Measurements from ENCODE around the gene FLVCR2.
A peak's percentile ranks its signal among the peaks of the same experiment; 100 is the strongest.

The FLVCR2 gene

DNA sequence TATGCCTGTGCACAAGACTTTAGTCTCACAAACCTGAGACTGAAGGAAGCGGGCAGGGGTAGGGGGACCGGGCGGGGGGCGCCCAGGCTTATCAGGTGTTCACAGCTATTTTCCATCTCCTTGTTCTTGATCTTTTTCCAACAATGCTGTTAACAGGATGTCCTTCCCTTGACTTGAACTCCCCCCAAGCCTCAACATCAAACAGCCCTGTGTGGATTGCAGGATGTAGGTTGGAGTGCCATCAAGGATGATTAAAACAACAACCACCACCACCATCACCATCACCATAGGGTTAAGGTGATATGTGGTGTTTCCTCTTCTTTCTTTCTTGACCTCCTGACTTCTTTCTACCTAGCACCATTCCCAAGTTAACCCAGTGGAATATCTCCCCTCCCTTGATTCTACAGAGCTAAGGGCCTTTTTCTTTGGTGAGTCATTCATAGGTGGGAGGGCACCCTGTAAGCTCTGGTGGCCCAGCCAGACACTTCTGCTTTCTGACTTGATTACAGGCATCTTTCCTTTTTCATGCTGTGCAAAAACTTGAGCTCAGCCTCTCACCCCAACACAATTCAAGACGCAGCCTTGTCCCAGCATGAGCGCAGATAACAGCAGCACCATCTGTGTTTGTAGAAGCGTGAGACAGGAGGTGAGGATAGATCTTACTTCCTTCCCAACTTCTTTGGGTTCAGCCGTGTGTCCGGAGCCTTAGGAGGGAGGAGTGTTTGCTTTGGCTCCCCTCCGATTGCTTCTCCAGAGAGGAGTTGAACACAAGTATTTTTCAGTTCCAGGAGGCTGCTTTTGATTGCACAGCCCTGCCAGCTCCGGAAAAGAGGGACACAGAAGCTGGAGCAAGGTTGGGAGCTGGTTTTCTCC, 26.8 kb downstream of the FLVCR2 start:
- TF ChIP-seq, protein P1, sequence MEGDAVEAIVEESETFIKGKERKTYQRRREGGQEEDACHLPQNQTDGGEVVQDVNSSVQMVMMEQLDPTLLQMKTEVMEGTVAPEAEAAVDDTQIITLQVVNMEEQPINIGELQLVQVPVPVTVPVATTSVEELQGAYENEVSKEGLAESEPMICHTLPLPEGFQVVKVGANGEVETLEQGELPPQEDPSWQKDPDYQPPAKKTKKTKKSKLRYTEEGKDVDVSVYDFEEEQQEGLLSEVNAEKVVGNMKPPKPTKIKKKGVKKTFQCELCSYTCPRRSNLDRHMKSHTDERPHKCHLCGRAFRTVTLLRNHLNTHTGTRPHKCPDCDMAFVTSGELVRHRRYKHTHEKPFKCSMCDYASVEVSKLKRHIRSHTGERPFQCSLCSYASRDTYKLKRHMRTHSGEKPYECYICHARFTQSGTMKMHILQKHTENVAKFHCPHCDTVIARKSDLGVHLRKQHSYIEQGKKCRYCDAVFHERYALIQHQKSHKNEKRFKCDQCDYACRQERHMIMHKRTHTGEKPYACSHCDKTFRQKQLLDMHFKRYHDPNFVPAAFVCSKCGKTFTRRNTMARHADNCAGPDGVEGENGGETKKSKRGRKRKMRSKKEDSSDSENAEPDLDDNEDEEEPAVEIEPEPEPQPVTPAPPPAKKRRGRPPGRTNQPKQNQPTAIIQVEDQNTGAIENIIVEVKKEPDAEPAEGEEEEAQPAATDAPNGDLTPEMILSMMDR (conservative IDR thresholded peaks at IDR 0.05; ENCODE audit: low read depth, low read length): no peak
- peak overlapping the region; percentile 45 for H3K4me3 ChIP-seq (ENCODE audit: low read depth, low read length)
- DNase-seq (ENCODE audit: low read depth): peak; percentile 97

DNA sequence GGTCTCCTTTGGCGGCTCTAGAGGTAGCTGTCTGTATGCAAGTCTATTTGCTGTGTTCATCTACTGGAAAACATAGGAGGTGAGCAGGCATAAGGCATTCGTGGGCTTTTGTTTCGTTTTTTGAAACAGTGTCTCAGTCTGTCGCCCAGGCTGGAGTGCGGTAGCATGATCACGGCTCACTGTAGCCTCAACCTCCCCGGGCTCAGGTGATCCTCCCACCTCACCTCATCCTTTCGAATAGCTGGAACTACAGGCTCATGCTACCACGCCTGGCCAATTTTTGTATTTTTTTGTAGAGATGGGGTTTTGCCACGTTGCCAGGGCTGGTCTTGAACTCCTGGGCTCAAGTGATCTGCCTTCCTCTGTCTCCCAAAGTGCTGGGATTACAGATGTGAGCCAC, 27.5 kb downstream of the FLVCR2 start:
- DNase-seq (ENCODE audit: low read depth): no peak
- TF ChIP-seq, protein P1 (conservative IDR thresholded peaks at IDR 0.05; ENCODE audit: low read depth, low read length): no peak
- peak overlapping the region; percentile 45 for H3K4me3 ChIP-seq (ENCODE audit: low read depth, low read length)

DNA sequence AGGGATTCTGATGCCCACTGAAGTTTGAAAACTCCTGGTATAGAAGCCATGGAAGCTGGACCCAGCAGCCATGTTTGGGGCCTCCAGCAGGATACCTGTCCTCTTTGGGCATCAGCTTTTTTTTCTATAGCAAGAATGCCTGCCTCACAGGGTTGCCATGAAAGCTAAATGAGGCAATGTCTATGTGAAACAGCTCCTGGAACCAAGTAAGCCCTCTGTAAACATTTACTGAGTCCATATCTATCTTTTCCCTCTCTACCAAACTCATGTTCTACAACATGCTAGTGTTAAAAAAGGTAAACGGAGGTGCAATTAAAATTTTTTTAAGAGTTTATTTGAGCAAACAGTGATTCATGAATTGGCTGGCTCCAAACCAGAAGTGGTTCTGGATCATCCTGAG, 28.6 kb downstream of the FLVCR2 start:
- TF ChIP-seq, protein P1 (conservative IDR thresholded peaks at IDR 0.05; ENCODE audit: low read depth, low read length): no peak
- H3K4me3 ChIP-seq (ENCODE audit: low read depth, low read length): no peak overlapping the region
- no peak for DNase-seq (ENCODE audit: low read depth)

DNA sequence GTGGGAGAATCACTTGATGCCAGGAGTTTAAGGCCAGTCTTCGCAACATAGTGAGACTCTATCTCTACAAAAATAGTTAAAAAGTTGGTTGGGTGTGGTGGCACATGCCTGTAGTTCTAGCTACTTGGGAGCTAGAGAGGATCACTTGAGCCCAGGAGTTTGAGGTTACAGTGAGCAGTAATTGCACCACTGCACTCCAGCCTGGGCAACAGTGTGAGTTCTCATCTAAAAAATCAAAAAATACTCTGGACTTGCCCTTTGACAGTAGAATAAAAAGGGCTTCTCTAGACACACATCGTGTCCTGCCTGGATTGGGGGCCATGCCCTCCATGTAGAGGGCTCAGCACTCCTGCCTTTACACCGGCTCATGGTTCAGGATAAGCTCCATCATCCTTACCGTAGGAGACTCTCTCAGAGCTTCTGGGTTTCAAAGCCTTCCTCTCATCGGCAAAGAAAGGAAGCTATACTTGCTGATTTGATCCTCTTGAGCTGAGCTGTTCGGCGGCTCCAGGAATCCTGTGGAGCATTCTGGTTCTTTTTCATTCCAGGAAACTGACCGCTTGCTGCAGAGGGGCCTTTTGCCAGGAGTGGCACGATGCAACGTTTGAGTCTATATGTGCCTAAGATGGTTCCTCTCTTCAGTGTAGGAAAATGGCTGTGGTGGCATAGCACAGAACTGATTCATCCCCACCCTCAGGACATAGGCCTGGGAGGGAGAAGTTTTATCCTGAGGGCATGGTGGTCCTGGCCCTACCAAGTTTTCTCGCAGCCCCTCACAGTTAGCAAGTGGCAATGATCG, 29.6 kb downstream of the FLVCR2 start:
- no peak overlapping the region for H3K4me3 ChIP-seq (ENCODE audit: low read depth, low read length)
- TF ChIP-seq, protein P1 (conservative IDR thresholded peaks at IDR 0.05; ENCODE audit: low read depth, low read length): no peak
- DNase-seq (ENCODE audit: low read depth): no peak

DNA sequence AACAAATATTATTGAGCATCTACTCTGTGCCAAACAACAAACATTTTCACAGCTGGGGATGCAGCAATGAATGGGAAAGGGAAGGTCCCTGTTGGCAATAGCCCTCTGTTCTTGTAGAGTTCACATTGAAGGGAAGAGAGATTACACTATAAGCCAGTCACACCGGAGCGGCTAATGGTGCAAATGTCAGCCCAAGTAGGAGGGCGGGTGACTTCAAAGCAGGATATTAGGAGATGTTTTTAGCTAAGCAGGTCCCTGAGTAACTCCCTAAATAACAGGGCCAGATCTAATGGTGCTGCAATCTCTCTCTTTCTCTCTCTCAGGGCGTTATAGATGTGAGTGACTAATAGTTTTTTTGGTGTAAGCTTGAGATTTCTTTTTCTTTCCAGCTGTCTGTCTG, 30.7 kb downstream of the FLVCR2 start:
- no peak for DNase-seq (ENCODE audit: low read depth)
- TF ChIP-seq, protein P1 (conservative IDR thresholded peaks at IDR 0.05; ENCODE audit: low read depth, low read length): no peak
- no peak overlapping the region for H3K4me3 ChIP-seq (ENCODE audit: low read depth, low read length)

DNA sequence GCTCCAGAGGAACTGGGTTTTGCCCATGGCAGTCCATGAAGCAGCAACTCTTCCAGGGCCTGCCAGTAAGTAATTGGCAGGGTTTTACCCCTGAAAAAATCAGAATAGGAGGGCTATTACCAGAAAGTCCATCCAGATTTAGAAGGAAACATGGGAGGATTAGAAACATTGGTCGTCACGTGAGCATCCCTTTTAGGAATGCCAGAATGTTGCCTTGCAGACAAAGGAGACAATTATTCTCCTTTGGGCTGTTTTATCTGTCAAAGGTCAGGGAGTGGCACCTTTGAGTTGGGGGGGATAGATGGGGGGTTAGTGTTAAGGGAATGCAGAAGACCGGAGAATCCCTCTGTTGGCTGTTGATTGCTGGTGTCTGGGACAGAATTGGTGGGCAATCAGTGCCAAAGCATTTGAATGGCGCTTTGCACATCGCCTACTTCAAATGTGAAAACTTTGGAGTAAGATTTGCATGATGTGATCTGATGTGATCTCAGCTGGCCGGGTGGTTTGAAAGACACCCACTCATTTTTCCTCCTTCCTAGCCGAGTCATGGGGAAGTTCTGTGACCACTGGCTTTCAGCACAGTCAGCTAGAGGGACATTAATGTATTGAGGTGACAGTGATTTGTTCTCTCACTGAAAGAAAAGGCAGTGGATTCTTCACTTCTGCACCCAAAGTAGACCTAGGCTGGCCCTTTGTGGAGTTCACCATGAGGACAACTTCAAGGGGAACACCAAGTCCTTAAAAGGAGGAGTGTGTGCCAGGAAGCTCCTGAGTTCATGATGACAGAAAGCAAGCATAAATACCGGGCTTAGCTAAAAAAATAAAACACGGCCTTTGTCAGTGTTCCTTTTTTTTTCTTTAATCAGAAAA, 31.4 kb downstream of the FLVCR2 start:
- no peak overlapping the region for H3K4me3 ChIP-seq (ENCODE audit: low read depth, low read length)
- peak; percentile 89 for DNase-seq (ENCODE audit: low read depth)
- TF ChIP-seq, protein P1 (conservative IDR thresholded peaks at IDR 0.05; ENCODE audit: low read depth, low read length): no peak
